ENCODE results near the gene SSB.
"Not testable (repeated sequence)": the region's sequence is repeated elsewhere in the genome, so short reads cannot be mapped to it uniquely, and the experiment has no call there.

Gene SSB

DNA sequence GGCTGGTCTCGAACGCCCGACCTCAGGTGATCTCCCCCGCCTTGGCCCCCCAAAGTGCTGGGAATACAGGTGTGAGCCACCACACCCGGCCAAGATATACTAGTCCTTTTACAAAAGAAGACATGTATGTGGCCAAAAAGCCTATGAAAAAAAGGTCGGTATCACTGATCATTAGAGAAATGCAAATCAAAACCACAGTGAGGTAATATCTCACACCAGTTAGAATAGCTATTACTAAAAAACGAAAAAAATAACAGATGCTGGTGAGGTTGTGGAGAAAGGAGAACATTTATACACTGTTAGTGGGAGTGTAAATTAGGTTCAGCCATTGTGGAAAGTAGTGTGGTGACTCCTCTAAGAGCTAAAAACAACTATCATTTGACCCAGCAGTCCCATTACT, 38.7 kb upstream of the SSB start:
- in situ Hi-C loops (cut with MboI; ENCODE audit: low pct_unique_long_range_greater_than_20kb, low sequenced_read_pairs, unreplicated experiment) = no loop called here
- TF ChIP-seq, protein P1, sequence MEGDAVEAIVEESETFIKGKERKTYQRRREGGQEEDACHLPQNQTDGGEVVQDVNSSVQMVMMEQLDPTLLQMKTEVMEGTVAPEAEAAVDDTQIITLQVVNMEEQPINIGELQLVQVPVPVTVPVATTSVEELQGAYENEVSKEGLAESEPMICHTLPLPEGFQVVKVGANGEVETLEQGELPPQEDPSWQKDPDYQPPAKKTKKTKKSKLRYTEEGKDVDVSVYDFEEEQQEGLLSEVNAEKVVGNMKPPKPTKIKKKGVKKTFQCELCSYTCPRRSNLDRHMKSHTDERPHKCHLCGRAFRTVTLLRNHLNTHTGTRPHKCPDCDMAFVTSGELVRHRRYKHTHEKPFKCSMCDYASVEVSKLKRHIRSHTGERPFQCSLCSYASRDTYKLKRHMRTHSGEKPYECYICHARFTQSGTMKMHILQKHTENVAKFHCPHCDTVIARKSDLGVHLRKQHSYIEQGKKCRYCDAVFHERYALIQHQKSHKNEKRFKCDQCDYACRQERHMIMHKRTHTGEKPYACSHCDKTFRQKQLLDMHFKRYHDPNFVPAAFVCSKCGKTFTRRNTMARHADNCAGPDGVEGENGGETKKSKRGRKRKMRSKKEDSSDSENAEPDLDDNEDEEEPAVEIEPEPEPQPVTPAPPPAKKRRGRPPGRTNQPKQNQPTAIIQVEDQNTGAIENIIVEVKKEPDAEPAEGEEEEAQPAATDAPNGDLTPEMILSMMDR (IDR thresholded peaks at IDR 0.05; ENCODE audit: extremely low read depth, insufficient read depth, missing control alignments) = no peak
- DNase-seq (ENCODE audit: low spot score) = no peak

DNA sequence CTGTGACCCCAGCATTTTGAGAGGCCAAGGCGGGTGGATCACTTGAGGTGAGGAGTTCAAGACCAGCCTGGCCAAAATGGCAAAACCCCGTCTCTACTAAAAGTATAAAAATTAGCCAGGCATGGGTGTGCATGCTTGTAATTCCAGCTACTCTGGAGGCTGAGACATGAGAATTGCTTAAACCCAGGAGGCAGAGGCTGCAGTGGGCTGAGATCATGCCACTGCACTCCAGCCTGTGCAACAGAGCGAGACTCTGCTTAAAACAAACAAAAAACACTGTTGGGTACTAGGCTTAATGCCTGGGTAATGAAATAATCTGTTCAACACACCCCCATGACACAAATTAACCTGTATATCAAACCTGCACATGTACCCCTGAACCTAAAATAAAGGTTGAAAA, 37.9 kb upstream of the SSB start:
- DNase-seq (ENCODE audit: low spot score); in situ Hi-C loops (cut with MboI; ENCODE audit: low pct_unique_long_range_greater_than_20kb, low sequenced_read_pairs, unreplicated experiment): not testable (repeated sequence)

DNA sequence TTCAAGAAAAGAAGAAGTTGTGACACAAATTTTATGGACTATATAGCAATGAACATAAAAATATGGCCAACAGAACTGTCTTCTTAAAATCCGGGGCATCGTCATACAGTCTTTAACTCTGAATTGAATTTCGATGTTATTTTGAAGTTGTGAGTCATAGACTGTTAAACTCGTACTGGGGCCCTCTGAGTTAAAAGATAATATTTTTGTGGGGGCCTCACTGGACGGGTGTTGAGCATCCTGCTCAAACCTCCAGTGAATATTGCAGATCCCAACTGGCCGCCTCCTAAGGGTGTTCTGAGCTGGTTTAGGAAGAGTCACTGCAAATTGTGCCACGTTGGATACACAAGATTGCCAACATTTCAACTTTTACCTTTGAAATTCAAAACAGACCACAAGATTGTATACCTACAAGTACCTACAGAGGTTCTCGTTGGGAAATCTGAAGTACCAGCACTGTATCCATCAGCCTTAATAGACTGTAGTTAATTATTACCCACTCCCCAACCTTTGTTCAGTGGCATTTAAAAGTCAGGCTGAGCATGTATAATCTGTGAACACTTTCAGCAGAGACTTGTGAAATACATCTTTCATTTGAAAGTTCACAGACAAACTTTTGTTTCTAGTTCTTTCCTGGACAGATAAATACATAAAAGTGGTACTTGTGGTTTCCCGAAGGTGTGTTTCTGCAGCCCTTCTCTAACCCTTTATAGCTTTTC, 37.3 kb upstream of the SSB start:
- no peak for DNase-seq (ENCODE audit: low spot score)
- in situ Hi-C loops (cut with MboI; ENCODE audit: low pct_unique_long_range_greater_than_20kb, low sequenced_read_pairs, unreplicated experiment) = no loop called here
- TF ChIP-seq, protein P1 (IDR thresholded peaks at IDR 0.05; ENCODE audit: extremely low read depth, insufficient read depth, missing control alignments) = no peak

DNA sequence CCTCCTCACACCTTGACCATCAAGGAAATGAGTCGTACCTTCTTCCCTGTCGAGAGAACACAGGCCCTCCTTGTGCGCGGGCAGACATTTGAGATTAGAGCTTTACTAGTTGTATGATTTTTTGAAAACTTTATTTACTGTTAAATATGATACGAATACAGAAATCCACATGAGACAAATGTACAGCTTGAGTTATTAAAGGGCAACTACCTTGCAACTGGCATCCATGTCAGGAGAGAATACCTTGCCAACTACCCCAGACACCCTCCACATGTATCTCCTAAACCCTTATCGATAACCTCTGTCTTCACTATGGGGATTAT, 36.7 kb upstream of the SSB start:
- no peak for DNase-seq (ENCODE audit: low spot score)
- in situ Hi-C loops (cut with MboI; ENCODE audit: low pct_unique_long_range_greater_than_20kb, low sequenced_read_pairs, unreplicated experiment) = no loop called here
- TF ChIP-seq, protein P1 (IDR thresholded peaks at IDR 0.05; ENCODE audit: extremely low read depth, insufficient read depth, missing control alignments) = no peak

DNA sequence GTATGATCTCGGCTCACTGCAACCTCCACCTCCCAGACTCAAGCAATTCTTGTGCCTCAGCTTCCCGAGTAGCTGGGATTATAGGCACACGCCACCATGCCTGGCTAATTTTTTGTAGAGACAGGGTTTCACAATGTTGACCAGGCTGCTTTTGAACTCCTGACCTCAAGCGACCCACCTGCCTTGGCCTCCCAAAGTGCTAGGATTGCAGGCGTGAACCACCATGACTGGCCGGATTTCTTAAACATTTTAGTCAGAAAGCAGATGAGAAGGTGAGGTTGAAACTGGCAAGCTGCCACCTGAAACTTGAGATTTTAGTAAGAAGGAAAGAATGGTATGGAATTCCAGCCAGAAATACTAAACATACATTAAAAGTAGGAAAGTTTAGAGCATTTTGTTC, 33.1 kb upstream of the SSB start:
- in situ Hi-C loops (cut with MboI; ENCODE audit: low pct_unique_long_range_greater_than_20kb, low sequenced_read_pairs, unreplicated experiment) = no loop called here
- DNase-seq (ENCODE audit: low spot score) = no peak
- TF ChIP-seq, protein P1 (IDR thresholded peaks at IDR 0.05; ENCODE audit: extremely low read depth, insufficient read depth, missing control alignments) = no peak

DNA sequence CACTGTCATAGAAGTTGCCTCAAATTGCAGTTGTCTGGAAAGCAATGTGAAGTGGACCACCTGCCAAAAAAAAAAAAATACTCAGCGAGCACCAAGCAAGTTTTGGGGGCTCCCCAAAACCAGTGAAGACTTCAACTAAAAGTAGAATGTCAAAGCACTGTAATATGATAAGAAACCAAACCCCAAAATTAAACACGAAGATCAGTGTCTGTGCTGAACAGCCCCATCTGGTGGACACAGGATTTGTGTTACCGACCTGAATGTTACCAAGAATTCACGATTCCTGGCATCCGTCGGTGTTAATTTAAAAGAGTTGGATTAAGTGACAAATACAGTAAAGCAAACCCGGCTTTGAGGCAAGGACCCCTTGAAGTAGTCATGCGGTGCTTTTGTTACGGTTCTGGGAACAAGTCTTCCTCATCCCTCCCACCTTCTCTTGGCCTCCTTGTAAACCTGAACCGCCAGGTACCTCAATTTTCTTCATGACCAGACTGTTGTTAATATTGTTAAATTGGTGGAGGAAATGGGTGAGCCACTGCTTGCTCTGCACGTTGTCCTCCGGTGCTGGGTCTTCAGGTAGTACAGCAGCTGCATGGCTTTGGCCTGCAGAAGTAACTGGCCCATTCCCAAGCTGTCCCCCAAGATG, 31.3 kb upstream of the SSB start:
- TF ChIP-seq, protein P1 (IDR thresholded peaks at IDR 0.05; ENCODE audit: extremely low read depth, insufficient read depth, missing control alignments) = peak; percentile 59
- in situ Hi-C loops (cut with MboI; ENCODE audit: low pct_unique_long_range_greater_than_20kb, low sequenced_read_pairs, unreplicated experiment) = no loop called here
- DNase-seq (ENCODE audit: low spot score) = peak; percentile 73

DNA sequence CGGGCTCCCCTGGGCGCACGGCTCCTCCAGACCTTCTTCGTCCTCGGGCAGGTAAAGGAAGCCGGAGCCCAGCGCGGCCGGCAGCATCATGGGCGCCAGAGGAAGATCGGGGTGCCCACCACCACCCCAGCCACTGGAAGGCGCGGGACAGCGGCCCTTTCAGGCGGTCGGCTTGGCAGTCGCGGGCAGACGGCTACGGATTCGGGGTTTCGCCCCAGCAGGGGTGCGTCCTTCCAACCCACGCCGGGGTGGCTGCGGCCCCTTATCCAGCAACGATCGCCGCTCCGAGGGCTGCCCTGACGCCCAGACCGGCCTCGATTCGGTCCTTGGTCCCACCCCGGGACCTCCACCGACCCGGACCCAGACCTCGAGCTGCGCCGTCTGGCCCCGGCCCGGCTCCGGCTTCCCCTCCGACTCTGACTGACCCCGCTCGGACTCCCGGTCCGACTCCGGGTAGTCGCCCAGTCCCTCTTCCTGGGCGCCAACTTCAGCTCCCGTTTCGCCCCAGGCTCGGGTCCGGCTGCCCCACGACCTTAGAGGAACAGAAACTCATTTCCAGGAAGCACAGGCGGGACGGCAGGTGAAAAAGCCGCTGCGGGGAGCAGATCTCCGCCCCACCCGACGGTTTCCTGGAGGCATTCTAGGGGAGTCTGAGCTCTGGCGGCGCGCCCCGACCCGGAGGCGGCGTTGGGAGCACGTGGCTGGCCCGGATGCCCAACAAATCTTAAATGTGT, 30.2 kb upstream of the SSB start:
- TF ChIP-seq, protein P1 (IDR thresholded peaks at IDR 0.05; ENCODE audit: extremely low read depth, insufficient read depth, missing control alignments) = no peak
- in situ Hi-C loops (cut with MboI; ENCODE audit: low pct_unique_long_range_greater_than_20kb, low sequenced_read_pairs, unreplicated experiment) = no loop called here
- peak; percentile 44 for DNase-seq (ENCODE audit: low spot score)
